SK-N-SH (cell line): ENCODE measurements around the gene SPTSSB. TPM values are rescaled to one million over a fixed set of nuclear protein-coding genes. Genes with fewer than 3 reads are reported as not detected.

Source experiments
- CTCF ChIA-PET: fragments of 300-600, 350-600 bp; formaldehyde crosslinking; extraction: SDS; loops from one replicate; lab custom pipeline; 2021; lab: Yijun Ruan, JAX
- POLR2A ChIA-PET: fragments of 350-600 bp; sonication (Branson Sonifier 250); formaldehyde crosslinking; extraction: SDS; loops from one replicate; lab custom pipeline; 2020; ENCODE audit warnings: antibody characterized with exemption, inconsistent platforms; lab: Yijun Ruan, JAX
- DNase-seq: peaks from one replicate; pipeline ENCODE4 v3.0.0; 2012
- H2AFZ ChIP-seq: fragments of 200-600 bp; sonication (generic); 2 replicates; pipeline ENCODE4 v1.8.1; 2016; ENCODE audit warnings: antibody characterized with exemption, mild to moderate bottlenecking, low read depth
- H3F3A ChIP-seq: fragments of 200-600 bp; sonication (generic); replicated peaks from 2 replicates; pipeline ENCODE3; 2016; ENCODE audit warnings: antibody characterized with exemption, mild to moderate bottlenecking; ENCODE audit not compliant: insufficient read depth
- H3K27ac ChIP-seq, 2 experiments: fragments of 200-500 bp in 1 of 2; fragments of 200-600 bp in 1 of 2; sonication (Bioruptor generic) in 1 of 2; sonication (generic), shearing (Covaris generic) in 1 of 2; 2 replicates each; pipeline versions ENCODE4 v1.5.1 to v1.6.1; 2014 to 2016; ENCODE audit warnings: low read depth in 2 of 2, inconsistent platforms in 1 of 2, low read length in 1 of 2, mild to moderate bottlenecking in 1 of 2, mixed read lengths in 1 of 2
- H3K27me3 ChIP-seq: fragments of 200-600 bp; sonication (generic), shearing (Covaris generic); 2 replicates; pipeline ENCODE4 v1.6.1; 2016; ENCODE audit warnings: mixed run types; ENCODE audit not compliant: insufficient read depth
- H3K36me3 ChIP-seq, 2 experiments: fragments of 200-500 bp in 1 of 2; fragments of 200-600 bp in 1 of 2; sonication (Bioruptor generic) in 1 of 2; sonication (generic) in 1 of 2; replicated peaks in 1 of 2; 2 replicates each; pipeline versions ENCODE3 to v1.5.1; 2014 to 2016; ENCODE audit warnings: low read length in 1 of 2, mild to moderate bottlenecking in 1 of 2; ENCODE audit not compliant: insufficient read depth in 2 of 2, control insufficient read depth in 1 of 2
- H3K4me1 ChIP-seq, 2 experiments: fragments of 200-500 bp in 1 of 2; fragments of 200-600 bp in 1 of 2; sonication (Bioruptor generic) in 1 of 2; sonication (generic), shearing (Covaris generic) in 1 of 2; 2 replicates each; pipeline versions ENCODE4 v1.5.1 to v1.6.1; 2014 to 2016; ENCODE audit warnings: low read depth in 1 of 2, low read length in 1 of 2, mixed run types in 1 of 2; ENCODE audit not compliant: insufficient read depth in 2 of 2, control insufficient read depth in 1 of 2
- H3K4me2 ChIP-seq: fragments of 200-600 bp; sonication (generic), shearing (Covaris generic); 2 replicates; pipeline ENCODE4 v1.6.1; 2017; ENCODE audit warnings: mixed run types
- H3K4me3 ChIP-seq, 2 experiments: fragments of 200-500 bp in 1 of 2; fragments of 200-600 bp in 1 of 2; sonication (Bioruptor generic) in 1 of 2; sonication (generic), shearing (Covaris generic) in 1 of 2; 2 replicates each; pipeline versions ENCODE4 v1.5.1 to v1.8.1; 2014 to 2016; ENCODE audit warnings: low read depth in 2 of 2, inconsistent platforms in 1 of 2, low read length in 1 of 2, mild to moderate bottlenecking in 1 of 2, mixed read lengths in 1 of 2, moderate library complexity in 1 of 2
- H3K79me2 ChIP-seq: fragments of 200-600 bp; sonication (generic); 2 replicates; pipeline ENCODE4 v1.8.1; 2017; ENCODE audit warnings: mild to moderate bottlenecking; ENCODE audit not compliant: insufficient read depth
- H3K9ac ChIP-seq: fragments of 200-600 bp; sonication (generic); 2 replicates; pipeline ENCODE4 v1.6.1; 2017; ENCODE audit warnings: mixed run types
- H3K9me2 ChIP-seq: fragments of 200-600 bp; sonication (generic); 2 replicates; pipeline ENCODE4 v1.6.1; 2017; ENCODE audit warnings: mixed run types
- H3K9me3 ChIP-seq: fragments of 200-600 bp; sonication (generic); 2 replicates; pipeline ENCODE4 v1.6.1; 2017; ENCODE audit warnings: mixed run types, mild to moderate bottlenecking, moderate library complexity
- H4K20me1 ChIP-seq: fragments of 200-600 bp; sonication (generic); 2 replicates; pipeline ENCODE4 v1.6.1; 2017; ENCODE audit warnings: mild to moderate bottlenecking, mixed run types; ENCODE audit not compliant: insufficient read depth
- ELF1 ChIP-seq: IDR thresholded peaks from 2 replicates; pipeline ENCODE4 v1.4.0; 2012
- MXI1 ChIP-seq: IDR thresholded peaks from 2 replicates; pipeline ENCODE4 v1.6.1; 2012; ENCODE audit warnings: mild to moderate bottlenecking, low read depth, low read length, improper control_type of control experiment
- POLR2AphosphoS5 ChIP-seq: IDR thresholded peaks from 2 replicates; pipeline ENCODE4 v1.6.1; 2012; ENCODE audit warnings: low read depth, low read length
- TAF1 ChIP-seq: IDR thresholded peaks from 2 replicates; pipeline ENCODE4 v1.6.1; 2012; ENCODE audit warnings: low read depth, mild to moderate bottlenecking, low read length, moderate library complexity, borderline replicate concordance
- USF1 ChIP-seq: IDR thresholded peaks from 2 replicates; pipeline ENCODE4 v1.4.0; 2012; ENCODE audit warnings: low read depth, borderline replicate concordance
- WGBS: methylation state at CpG from one replicate; pipeline ENCODE4 v1.1.6; 2017; ENCODE audit warnings: low lambda C conversion rate; 5-methylcytosine and 5-hydroxymethylcytosine counted together
- polyA plus RNA-seq, 3 experiments: library from polyadenylated mRNA; depleted of rRNA; stranded (reverse); fragments of >200 nt; gene quantifications; 2 replicates each; pipeline ENCODE4 v1.2.3, GENCODE V29; 2012
- TF ChIP-seq, protein P1 (sequence below): fragments of 150-350 bp; IDR thresholded peaks from 2 replicates; pipeline ENCODE4 v1.6.1; 2017; ENCODE audit warnings: antibody characterized with exemption, low read length, low read depth, borderline replicate concordance
- TF ChIP-seq, protein P2 (sequence below): IDR thresholded peaks from 2 replicates; pipeline ENCODE4 v1.4.0; 2012; ENCODE audit warnings: low read depth, borderline replicate concordance
- TF ChIP-seq, protein P3 (sequence below): fragments of 150-350 bp; IDR thresholded peaks from 2 replicates; pipeline ENCODE4 v1.6.1; 2016; ENCODE audit warnings: mild to moderate bottlenecking, low read depth, low read length
- TF ChIP-seq, protein P4 (sequence below): IDR thresholded peaks from 2 replicates; pipeline ENCODE4 v1.6.1; 2012; ENCODE audit warnings: mild to moderate bottlenecking, low read depth, low read length, moderate library complexity

The SPTSSB gene
- polyA plus RNA-seq, 1 of the 3 experiments (the other 2 are of a cell fraction) = 0.07 TPM

GRCh38 chr3:161348796-161349400, 22.4 kb downstream of the SPTSSB start:
- no peak overlapping the region for H2AFZ ChIP-seq
- no peaks in the 10 kb centered on the region for H3K9me3 ChIP-seq
- H3K9me2 ChIP-seq = no peaks in the 10 kb centered on the region
- no peaks in the 10 kb centered on the region for H4K20me1 ChIP-seq
- TF ChIP-seq USF1 = no peak
- TF ChIP-seq, protein P1, sequence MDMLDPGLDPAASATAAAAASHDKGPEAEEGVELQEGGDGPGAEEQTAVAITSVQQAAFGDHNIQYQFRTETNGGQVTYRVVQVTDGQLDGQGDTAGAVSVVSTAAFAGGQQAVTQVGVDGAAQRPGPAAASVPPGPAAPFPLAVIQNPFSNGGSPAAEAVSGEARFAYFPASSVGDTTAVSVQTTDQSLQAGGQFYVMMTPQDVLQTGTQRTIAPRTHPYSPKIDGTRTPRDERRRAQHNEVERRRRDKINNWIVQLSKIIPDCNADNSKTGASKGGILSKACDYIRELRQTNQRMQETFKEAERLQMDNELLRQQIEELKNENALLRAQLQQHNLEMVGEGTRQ = no peak
- TF ChIP-seq, protein P2, sequence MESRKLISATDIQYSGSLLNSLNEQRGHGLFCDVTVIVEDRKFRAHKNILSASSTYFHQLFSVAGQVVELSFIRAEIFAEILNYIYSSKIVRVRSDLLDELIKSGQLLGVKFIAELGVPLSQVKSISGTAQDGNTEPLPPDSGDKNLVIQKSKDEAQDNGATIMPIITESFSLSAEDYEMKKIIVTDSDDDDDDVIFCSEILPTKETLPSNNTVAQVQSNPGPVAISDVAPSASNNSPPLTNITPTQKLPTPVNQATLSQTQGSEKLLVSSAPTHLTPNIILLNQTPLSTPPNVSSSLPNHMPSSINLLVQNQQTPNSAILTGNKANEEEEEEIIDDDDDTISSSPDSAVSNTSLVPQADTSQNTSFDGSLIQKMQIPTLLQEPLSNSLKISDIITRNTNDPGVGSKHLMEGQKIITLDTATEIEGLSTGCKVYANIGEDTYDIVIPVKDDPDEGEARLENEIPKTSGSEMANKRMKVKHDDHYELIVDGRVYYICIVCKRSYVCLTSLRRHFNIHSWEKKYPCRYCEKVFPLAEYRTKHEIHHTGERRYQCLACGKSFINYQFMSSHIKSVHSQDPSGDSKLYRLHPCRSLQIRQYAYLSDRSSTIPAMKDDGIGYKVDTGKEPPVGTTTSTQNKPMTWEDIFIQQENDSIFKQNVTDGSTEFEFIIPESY = no peak
- no peak for TF ChIP-seq TAF1
- TF ChIP-seq, all 33 proteins: peak for 0
- H3F3A ChIP-seq = no peaks in the 10 kb centered on the region
- no peak overlapping the region for H3K4me2 ChIP-seq
- no peak overlapping the region for H3K9ac ChIP-seq
- H3K79me2 ChIP-seq = no peaks in the 10 kb centered on the region
- no peaks in the 10 kb centered on the region for H3K36me3 ChIP-seq
- no peak overlapping the region for H3K4me3 ChIP-seq
- 59% methylated on average over 2 of the region's 2 CpGs for WGBS
- ChIA-PET POLR2A (no interaction called here), CTCF (no interaction called here)
- peaks cover 0 to 7% of the 10 kb centered on the region in 2 experiments; a peak in 2 of 4 replicates for H3K4me1 ChIP-seq
- no peak for DNase-seq
- no peak overlapping the region for H3K27ac ChIP-seq
- no peaks in the 10 kb centered on the region for H3K27me3 ChIP-seq

- H3K9me3 ChIP-seq = no peaks in the 10 kb centered on the region
- no peaks in the 10 kb centered on the region for H3K9me2 ChIP-seq
- no peak overlapping the region for H3K27ac ChIP-seq
- no peak for TF ChIP-seq POLR2AphosphoS5
- TF ChIP-seq, protein P3, sequence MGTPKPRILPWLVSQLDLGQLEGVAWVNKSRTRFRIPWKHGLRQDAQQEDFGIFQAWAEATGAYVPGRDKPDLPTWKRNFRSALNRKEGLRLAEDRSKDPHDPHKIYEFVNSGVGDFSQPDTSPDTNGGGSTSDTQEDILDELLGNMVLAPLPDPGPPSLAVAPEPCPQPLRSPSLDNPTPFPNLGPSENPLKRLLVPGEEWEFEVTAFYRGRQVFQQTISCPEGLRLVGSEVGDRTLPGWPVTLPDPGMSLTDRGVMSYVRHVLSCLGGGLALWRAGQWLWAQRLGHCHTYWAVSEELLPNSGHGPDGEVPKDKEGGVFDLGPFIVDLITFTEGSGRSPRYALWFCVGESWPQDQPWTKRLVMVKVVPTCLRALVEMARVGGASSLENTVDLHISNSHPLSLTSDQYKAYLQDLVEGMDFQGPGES = no peak
- no peak for TF ChIP-seq MXI1
- TF ChIP-seq, protein P4, sequence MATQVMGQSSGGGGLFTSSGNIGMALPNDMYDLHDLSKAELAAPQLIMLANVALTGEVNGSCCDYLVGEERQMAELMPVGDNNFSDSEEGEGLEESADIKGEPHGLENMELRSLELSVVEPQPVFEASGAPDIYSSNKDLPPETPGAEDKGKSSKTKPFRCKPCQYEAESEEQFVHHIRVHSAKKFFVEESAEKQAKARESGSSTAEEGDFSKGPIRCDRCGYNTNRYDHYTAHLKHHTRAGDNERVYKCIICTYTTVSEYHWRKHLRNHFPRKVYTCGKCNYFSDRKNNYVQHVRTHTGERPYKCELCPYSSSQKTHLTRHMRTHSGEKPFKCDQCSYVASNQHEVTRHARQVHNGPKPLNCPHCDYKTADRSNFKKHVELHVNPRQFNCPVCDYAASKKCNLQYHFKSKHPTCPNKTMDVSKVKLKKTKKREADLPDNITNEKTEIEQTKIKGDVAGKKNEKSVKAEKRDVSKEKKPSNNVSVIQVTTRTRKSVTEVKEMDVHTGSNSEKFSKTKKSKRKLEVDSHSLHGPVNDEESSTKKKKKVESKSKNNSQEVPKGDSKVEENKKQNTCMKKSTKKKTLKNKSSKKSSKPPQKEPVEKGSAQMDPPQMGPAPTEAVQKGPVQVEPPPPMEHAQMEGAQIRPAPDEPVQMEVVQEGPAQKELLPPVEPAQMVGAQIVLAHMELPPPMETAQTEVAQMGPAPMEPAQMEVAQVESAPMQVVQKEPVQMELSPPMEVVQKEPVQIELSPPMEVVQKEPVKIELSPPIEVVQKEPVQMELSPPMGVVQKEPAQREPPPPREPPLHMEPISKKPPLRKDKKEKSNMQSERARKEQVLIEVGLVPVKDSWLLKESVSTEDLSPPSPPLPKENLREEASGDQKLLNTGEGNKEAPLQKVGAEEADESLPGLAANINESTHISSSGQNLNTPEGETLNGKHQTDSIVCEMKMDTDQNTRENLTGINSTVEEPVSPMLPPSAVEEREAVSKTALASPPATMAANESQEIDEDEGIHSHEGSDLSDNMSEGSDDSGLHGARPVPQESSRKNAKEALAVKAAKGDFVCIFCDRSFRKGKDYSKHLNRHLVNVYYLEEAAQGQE = no peak
- no peak for TF ChIP-seq ELF1
- no peak overlapping the region for H2AFZ ChIP-seq
- no peaks in the 10 kb centered on the region for H3K27me3 ChIP-seq
- DNase-seq = no peak
- POLR2A ChIA-PET = no interaction called here
- H3F3A ChIP-seq = no peaks in the 10 kb centered on the region
- CTCF ChIA-PET = no interaction called here
- H3K4me3 ChIP-seq = no peak overlapping the region
- no peaks in the 10 kb centered on the region for H4K20me1 ChIP-seq
- H3K4me2 ChIP-seq = no peak overlapping the region
- peaks cover 0 to 7% of the 10 kb centered on the region in 2 experiments; a peak in 2 of 4 replicates for H3K4me1 ChIP-seq
- 75% methylated on average over 5 of the region's 5 CpGs for WGBS
- no peaks in the 10 kb centered on the region for H3K79me2 ChIP-seq
- H3K36me3 ChIP-seq = no peaks in the 10 kb centered on the region
- no peak overlapping the region for H3K9ac ChIP-seq
These were observed 23.6 kb downstream of the SPTSSB start for GRCh38 chr3:161347726-161348125.
